GM12878 (cell line): ENCODE data around the gene RIMS3. TPM values are rescaled to one million over a fixed set of nuclear protein-coding genes. Genes with fewer than 3 reads are reported as not detected.

Source experiments
- ATAC-seq: fragments of 200-7000 bp; cut with Tn5 transposase; 3 replicates; pipeline ENCODE4 v1.9.1; 2020; ENCODE audit warnings: mild to moderate bottlenecking, moderate library complexity
- BruUV-seq: library from RNA; stranded (reverse); fragments of 400-500 nt; replicated peaks from 2 replicates; lab custom pipeline; 2021; lab: Mats Ljungman, UMichigan
- CTCF ChIA-PET: fragments of 300-600 bp; sonication (Branson Sonifier 250); formaldehyde crosslinking; extraction: SDS; loops from one replicate; lab custom pipeline; 2021; ENCODE audit warnings: inconsistent platforms; lab: Yijun Ruan, JAX
- POLR2A ChIA-PET: fragments of 350-600 bp; formaldehyde crosslinking; extraction: SDS; loops from one replicate; lab custom pipeline; 2021; ENCODE audit warnings: inconsistent platforms; lab: Charles Lee
- RAD21 ChIA-PET: fragments of 300-600 bp; sonication (Branson Sonifier 250); formaldehyde crosslinking; loops from one replicate; lab custom pipeline; 2023; ENCODE audit warnings: antibody characterized with exemption; ENCODE audit not compliant: unreplicated experiment; lab: Charles Lee
- SMC1A ChIA-PET: fragments of 300-600 bp; sonication (Branson Sonifier 250); formaldehyde crosslinking; loops from one replicate; lab custom pipeline; 2023; ENCODE audit not compliant: unreplicated experiment, uncharacterized antibody; lab: Charles Lee
- DNase-seq: peaks from one replicate; pipeline ENCODE4 v3.0.0-alpha.2; 2011; ENCODE audit warnings: low read depth, low spot score
- FAIRE-seq: peaks from 3 replicates; lab custom pipeline; 2011; peaks lifted over from hg19 to GRCh38; lab: Jason Lieb, UNC
- H2AFZ ChIP-seq: 2 replicates; pipeline ENCODE4 v1.6.0; 2011; ENCODE audit warnings: low read depth, low read length, control low read depth; ENCODE audit not compliant: control insufficient read depth
- H3K27ac ChIP-seq: 2 replicates; pipeline ENCODE4 v1.5.1; 2011; ENCODE audit warnings: control low read depth; ENCODE audit not compliant: control insufficient read depth, insufficient read depth
- H3K27me3 ChIP-seq, 2 experiments: replicated peaks in 1 of 2; 2 replicates each; pipeline versions ENCODE4 v1.6.0 to v1.6.1; 2011; ENCODE audit warnings: low read length in 1 of 2; ENCODE audit not compliant: control insufficient read depth in 2 of 2, insufficient read depth in 2 of 2
- H3K36me3 ChIP-seq, 2 experiments: 2 replicates each; pipeline ENCODE4 v1.5.1; 2011; ENCODE audit warnings: low read length in 1 of 2; ENCODE audit not compliant: control insufficient read depth in 2 of 2, insufficient read depth in 2 of 2
- H3K4me1 ChIP-seq: 2 replicates; pipeline ENCODE4 v1.6.1; 2011; ENCODE audit warnings: mild to moderate bottlenecking, low read length, moderate library complexity, mixed read lengths; ENCODE audit not compliant: control insufficient read depth, insufficient read depth
- H3K4me2 ChIP-seq: 2 replicates; pipeline ENCODE4 v1.6.0; 2011; ENCODE audit warnings: control low read depth; ENCODE audit not compliant: control insufficient read depth, insufficient read depth
- H3K4me3 ChIP-seq: fragments of 200-600 bp; sonication (generic); 2 replicates; pipeline ENCODE4 v1.5.1; 2016
- H3K79me2 ChIP-seq: 2 replicates; pipeline ENCODE4 v1.6.0; 2011; ENCODE audit warnings: low read length; ENCODE audit not compliant: control insufficient read depth, insufficient read depth
- H3K9ac ChIP-seq: 2 replicates; pipeline ENCODE4 v1.8.0; 2011; ENCODE audit warnings: low read length, control low read depth, mixed read lengths; ENCODE audit not compliant: control insufficient read depth, insufficient read depth
- H3K9me3 ChIP-seq: replicated peaks from 3 replicates; pipeline ENCODE4 v1.5.1; 2011; ENCODE audit warnings: mild to moderate bottlenecking, low read length; ENCODE audit not compliant: control insufficient read depth, insufficient read depth
- H4K20me1 ChIP-seq: 2 replicates; pipeline ENCODE4 v1.6.0; 2011; ENCODE audit not compliant: control insufficient read depth, insufficient read depth
- GATAD2B ChIP-seq: fragments of 450-650 bp; conservative IDR thresholded peaks from 2 replicates; pipeline ENCODE4 v1.6.1; 2017; ENCODE audit warnings: low read depth, mild to moderate bottlenecking, moderate library complexity
- KLF5 ChIP-seq: fragments of 450-650 bp; IDR thresholded peaks from 2 replicates; pipeline ENCODE4 v1.6.1; 2014; ENCODE audit warnings: mild to moderate bottlenecking; ENCODE audit not compliant: partially characterized antibody
- NFIC ChIP-seq: IDR thresholded peaks from 2 replicates; pipeline ENCODE4 v1.6.1; 2012; ENCODE audit warnings: low read depth, mild to moderate bottlenecking, inconsistent platforms, low read length, moderate library complexity
- RB1 ChIP-seq: fragments of 450-650 bp; formaldehyde crosslinking; IDR thresholded peaks from 2 replicates; pipeline ENCODE4 v1.6.1; 2017; ENCODE audit warnings: mild to moderate bottlenecking, borderline replicate concordance
- SUZ12 ChIP-seq: fragments of 200-600 bp; sonication (generic); IDR thresholded peaks from one replicate; pipeline ENCODE4 v1.6.1; 2018; ENCODE audit warnings: antibody characterized with exemption, mild to moderate bottlenecking; ENCODE audit not compliant: unreplicated experiment
- TCF7 ChIP-seq: IDR thresholded peaks from 2 replicates; pipeline ENCODE4 v1.6.1; 2014; ENCODE audit warnings: antibody characterized with exemption, borderline replicate concordance
- ZNF687 ChIP-seq: fragments of 450-650 bp; IDR thresholded peaks from 2 replicates; pipeline ENCODE4 v1.6.1; 2017; ENCODE audit warnings: mild to moderate bottlenecking, moderate library complexity
- WGBS: methylation state at CpG from one replicate; pipeline ENCODE4 v1.1.6; 2016; ENCODE audit warnings: low lambda C conversion rate; ENCODE audit not compliant: insufficient replicate concordance, insufficient coverage; ENCODE audit errors: missing lambda C conversion rate; 5-methylcytosine and 5-hydroxymethylcytosine counted together
- in situ Hi-C: fragments of 300-500 bp; cut with MboI; formaldehyde crosslinking; loops from 9 replicates; pipeline ENCODE4 v1.14.3; 2018; ENCODE audit warnings: mixed read lengths
- intact Hi-C: fragments of 100-400 bp; cut with micrococcal nuclease; formaldehyde crosslinking; loops from one replicate; pipeline ENCODE4 v1.14.2; 2022; ENCODE audit not compliant: unreplicated experiment
- polyA plus RNA-seq, 11 experiments: library from polyadenylated mRNA; depleted of rRNA in 4 of 11; unstranded in 6 of 11; stranded (reverse) in 5 of 11; fragments of >200 nt; fragmentation: Nextera tagmentation in 4 of 11; fragmentation: Illumina TruSeq in 1 of 11; extraction: Ambion mirVana in 4 of 11; extraction: Trizol in 1 of 11; gene quantifications; 1 replicate in 1 of 11; 2 replicates in 10 of 11; pipeline versions ENCODE4 v1.2.1 to v1.2.3, GENCODE V29; 2011 to 2016; ENCODE audit warnings: inconsistent platforms in 2 of 11, missing spikeins in 2 of 11, low read depth in 1 of 11
- total RNA-seq, 4 experiments: library from RNA; depleted of rRNA in 3 of 4; stranded (reverse); fragments of >200 nt in 3 of 4; fragmentation: Illumina TruSeq in 1 of 4; extraction: Trizol in 1 of 4; gene quantifications; 2 replicates each; pipeline versions ENCODE4 v1.2.1 to v1.2.3, GENCODE V29; 2013 to 2021

RIMS3 gene
- total and polyA plus RNA-seq, 10 of the 15 experiments (the other 5 are each of a cell fraction or from before 2014, with no cell fraction given) = 0.02 to 4.7 (median 0.39) TPM

- peak overlapping the region; percentile 71 for H3K27ac ChIP-seq
- no TSS peak for BruUV-seq
- H3K4me2 ChIP-seq = peak overlapping the region; percentile 72
- RAD21 ChIA-PET = interaction anchor here (1.2 to 7.3 kb wide), 6 partner anchors 9 to 61 kb away, joined by 3 to 67 read pairs (median 10); partner anchors contain the start of gene NFYC
- SMC1A ChIA-PET = interaction anchor here (0.8 to 7.3 kb wide), 9 partner anchors 9 to 72 kb away, joined by 3 to 108 read pairs (median 5); partner anchors contain the start of gene NFYC
- FAIRE-seq = no peak
- POLR2A ChIA-PET = interaction anchor here (1.4 to 12.7 kb wide), 4 partner anchors 8 to 260 kb away, joined by 3 to 244 read pairs (median 28); partner anchors contain the start of gene NFYC
- TF ChIP-seq RB1 = no peak
- TF ChIP-seq TCF7 = no peak
- TF ChIP-seq SUZ12 = no peak
- TF ChIP-seq ZNF687 = 0 out of 2 replicates have a peak, but pooled peaks have one; percentile 23
- no peak for TF ChIP-seq NFIC
- TF ChIP-seq GATAD2B = no peak
- TF ChIP-seq KLF5 = no peak
- TF ChIP-seq, all 136 proteins: peak for 1
- H3K4me3 ChIP-seq = no peak overlapping the region
- no peaks in the 10 kb centered on the region for H3K27me3 ChIP-seq
- ATAC-seq (no peak), DNase-seq (no peak)
- H4K20me1 ChIP-seq = no peaks in the 10 kb centered on the region
- H3K9me3 ChIP-seq = no peaks in the 10 kb centered on the region; the same call in 2 of the 3 replicates
- CTCF ChIA-PET = interaction anchor here (1.0 to 7.9 kb wide), 7 partner anchors 8 to 77 kb away, joined by 3 to 51 read pairs (median 6); partner anchors contain the start of gene NFYC
- H3K79me2 ChIP-seq = peaks cover 99% of the 10 kb centered on the region
- 3% methylated on average over 3 of the region's 3 CpGs for WGBS
- H2AFZ ChIP-seq = no peak overlapping the region
- in situ Hi-C loops = no loop called here
- intact Hi-C loops = no loop called here
- no peaks in the 10 kb centered on the region; a peak in 1 of 4 replicates for H3K36me3 ChIP-seq
- peak overlapping the region; percentile 32 for H3K9ac ChIP-seq
- H3K4me1 ChIP-seq = peaks cover 53% of the 10 kb centered on the region
Observed at GRCh38 chr1:40701684-40702083, 36.2 kb upstream of the RIMS3 start.
